ENCODE results near the gene NPAS2.

NPAS2 gene

GRCh38 chr2:100967716-100968115 is 147.8 kb downstream of the NPAS2 start:
- DNase-seq (ENCODE audit: low spot score) = no peak

DNA sequence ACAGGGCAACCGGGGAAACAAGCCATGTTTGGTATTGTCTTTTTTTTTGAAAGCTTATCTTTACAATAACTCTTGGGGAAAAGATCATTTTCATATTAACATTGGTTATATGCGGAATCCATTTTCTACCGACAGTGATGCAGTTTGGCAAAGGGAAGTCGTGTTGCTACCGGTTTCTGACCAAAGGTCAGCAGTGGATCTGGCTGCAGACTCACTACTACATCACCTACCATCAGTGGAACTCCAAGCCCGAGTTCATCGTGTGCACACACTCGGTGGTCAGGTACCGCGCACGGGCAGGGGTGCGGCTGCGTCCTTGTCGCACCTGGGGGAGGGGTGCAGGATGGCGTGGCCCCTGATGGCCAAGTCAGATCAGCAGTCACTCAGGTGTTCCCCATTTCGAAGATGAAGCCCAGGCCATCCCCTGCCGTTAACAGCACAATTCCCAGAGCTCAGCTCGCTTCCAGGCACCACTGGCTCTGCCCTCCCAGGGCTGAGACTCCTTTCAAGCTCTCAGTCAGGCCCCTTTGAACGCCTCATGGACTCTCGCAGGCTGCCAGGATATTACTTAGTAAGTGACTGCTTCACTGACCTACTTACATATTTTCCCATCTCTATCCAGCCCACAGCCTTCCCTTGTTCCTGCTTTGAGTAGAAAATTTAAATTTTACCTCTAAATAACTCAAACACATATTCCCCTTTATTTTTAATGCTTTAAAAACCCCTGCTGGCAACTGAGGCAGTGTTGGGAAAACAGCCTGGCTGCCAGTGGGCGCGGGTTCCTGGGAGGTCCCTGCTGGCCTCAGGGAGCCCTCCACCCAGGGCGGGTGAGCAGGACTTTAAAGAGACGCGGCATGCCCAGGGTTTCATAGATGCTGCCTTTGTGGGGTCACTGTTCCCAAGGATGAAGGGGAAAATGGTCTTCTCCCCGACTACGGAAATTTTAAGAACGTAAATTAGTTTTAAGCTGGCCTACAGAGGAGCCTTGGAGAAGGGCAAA is 148.5 kb downstream of the NPAS2 start:
- DNase-seq (ENCODE audit: low spot score) = no peak

- DNase-seq (ENCODE audit: low spot score) = no peak
These were observed 150.1 kb downstream of the NPAS2 start for GRCh38 chr2:100969998-100970397.

DNA sequence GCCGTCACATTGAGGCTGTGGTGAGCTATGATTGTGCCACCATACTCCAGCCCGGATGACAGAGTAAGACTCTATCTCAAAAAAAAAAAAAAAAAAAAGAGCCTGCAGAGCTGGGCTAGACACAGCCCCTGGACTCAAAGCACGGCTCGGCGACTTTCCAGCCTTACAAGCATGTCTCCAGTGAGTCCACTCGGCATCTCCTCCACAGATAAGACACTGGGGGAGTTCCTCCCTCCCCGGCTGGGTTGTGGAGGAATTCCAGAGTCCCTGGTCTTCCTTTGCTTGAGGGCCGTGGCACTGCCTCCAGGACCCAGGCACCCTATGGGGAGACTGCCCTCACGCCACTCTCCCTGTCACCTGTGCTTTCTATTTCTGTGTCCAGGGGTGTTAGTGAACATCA is 151.3 kb downstream of the NPAS2 start:
- DNase-seq (ENCODE audit: low spot score) = no peak

DNA sequence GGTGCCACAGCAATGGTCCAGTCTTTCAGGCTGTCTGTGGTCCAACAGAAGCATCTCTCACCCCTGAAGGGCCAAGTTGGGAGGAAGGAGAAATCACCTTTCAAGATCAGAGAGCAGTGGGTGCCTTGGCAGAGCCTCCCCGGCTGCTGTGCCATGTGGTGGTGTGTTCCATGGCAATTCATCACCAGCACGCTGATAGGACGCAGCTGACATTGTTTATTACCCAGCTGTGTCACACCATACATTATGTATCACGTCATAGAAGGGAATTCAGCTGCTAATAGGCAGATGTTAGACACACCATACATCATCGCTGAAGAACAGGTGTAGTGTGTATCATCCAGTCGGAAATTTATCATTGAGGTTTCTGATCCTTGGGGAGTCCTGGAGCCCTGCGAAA is 152.5 kb downstream of the NPAS2 start:
- no peak for DNase-seq (ENCODE audit: low spot score)

DNA sequence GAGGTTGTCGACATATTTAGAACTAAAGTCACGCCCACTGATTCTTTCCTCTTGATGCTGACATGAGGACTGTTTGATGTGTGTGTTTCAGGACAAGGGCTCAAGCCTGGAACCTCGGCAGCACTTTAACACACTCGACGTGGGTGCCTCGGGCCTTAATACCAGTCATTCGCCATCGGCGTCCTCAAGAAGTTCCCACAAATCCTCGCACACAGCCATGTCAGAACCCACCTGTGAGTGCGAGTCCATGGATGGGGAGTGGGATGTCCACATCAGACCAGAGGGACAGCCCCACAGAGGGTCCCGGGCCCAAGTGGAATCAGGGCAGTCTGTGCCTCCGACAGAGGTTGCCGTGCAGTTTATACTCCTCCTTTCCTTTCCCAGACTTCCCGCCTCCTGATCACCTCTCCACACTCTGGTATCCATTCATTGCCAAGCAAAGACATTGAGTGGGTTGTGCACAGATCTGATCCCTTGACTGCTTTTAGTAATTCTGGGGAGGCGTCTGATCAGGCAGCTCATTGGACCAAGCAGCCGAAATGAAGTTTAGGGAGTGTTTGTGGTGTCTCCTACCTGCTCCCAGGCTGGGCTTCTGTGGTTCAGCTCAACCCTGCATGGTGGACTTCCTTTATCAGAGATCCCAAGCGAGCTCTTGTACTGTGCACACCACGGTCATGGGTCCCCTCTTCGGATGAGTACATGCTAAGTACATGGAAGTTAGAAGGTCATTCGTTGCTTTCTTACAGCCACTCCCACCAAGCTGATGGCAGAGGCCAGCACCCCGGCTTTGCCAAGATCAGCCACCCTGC is 155.0 kb downstream of the NPAS2 start:
- no peak for DNase-seq (ENCODE audit: low spot score)

DNA sequence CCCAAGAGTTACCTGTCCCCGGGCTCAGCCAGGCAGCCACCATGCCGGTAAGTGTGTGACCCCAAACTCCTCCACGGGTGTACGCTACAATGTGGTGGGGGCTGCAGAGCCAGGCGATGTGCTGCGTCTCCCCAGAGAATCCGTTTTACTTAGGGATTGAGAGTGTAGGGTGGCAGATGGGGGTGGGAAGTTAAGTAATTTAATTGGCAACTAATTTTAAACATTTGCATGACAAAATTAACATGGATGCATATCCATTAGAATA is 155.5 kb downstream of the NPAS2 start:
- no peak for DNase-seq (ENCODE audit: low spot score)

GRCh38 chr2:100976061-100976460 is 156.1 kb downstream of the NPAS2 start:
- DNase-seq (ENCODE audit: low spot score) = no peak

DNA sequence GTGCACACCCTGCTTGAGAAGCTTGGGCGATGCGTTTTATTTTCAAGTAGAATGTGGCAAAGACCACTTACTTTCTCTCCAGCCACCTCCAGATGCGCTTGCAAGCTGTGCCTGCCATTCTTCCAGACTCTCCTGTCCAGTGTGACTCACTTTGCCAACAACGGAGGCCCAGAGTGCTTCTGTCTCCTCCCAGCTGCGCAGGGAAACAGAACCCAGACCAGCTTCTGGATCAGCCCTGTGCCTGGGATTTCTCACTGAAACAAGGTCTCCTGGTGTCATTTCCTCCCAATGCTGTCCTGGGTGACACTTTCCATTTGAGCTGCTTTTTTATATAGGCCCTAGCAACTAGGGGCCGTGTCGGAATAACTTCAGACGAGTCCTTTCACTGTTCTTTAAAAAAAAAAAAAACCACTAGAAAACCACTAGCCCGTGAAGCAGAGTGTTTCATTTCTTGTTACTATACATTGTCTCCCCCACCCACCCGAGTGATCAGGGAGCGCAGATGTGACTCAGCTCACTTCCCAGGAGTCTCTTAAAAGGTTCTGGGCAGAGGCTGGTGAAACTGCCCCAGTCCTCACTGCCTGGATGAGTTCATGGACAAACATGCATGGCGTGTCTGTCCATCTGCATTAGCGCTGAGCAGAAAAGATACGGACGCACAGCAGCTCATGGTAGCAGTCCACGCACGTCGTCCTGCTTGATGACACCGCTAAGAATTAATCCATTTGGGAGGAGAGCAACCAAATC is 156.9 kb downstream of the NPAS2 start:
- DNase-seq (ENCODE audit: low spot score) = no peak

- no peak for DNase-seq (ENCODE audit: low spot score)
These were observed 157.6 kb downstream of the NPAS2 start for GRCh38 chr2:100977511-100977910.

DNA sequence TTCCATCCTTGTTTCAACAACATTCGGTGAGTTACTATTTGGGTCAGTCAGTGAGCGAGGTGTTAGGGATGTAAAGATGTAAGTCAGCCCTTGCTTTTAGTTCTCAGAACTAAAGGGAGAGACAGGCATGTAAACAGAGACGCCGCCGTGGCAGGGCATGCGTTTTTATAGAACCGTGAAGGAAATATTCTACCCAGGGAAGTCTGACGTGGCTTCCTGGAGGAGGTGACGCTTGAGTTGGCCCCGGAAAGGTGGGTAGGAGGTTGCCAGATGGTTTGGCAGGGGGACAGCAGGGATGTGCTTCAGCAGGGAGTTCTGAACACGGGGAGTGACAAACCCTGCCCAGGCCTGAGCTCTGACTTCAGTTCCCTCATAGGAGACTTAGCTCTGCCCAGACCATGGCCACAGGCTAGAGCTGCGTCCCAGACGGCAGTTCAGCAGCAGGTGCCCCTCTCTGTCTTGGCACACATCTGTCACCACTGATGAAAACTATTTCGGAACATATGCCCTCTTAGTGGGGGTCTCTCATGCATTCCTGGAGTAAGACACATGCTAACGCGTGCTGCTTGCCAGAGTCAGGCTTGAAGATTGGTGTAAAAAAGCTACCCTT is 158.7 kb downstream of the NPAS2 start:
- no peak for DNase-seq (ENCODE audit: low spot score)

- DNase-seq (ENCODE audit: low spot score) = no peak
These were observed 160.1 kb downstream of the NPAS2 start for GRCh38 chr2:100980046-100980445.

- no peak for DNase-seq (ENCODE audit: low spot score)
These were observed 161.1 kb downstream of the NPAS2 start for GRCh38 chr2:100981011-100981410.

DNA sequence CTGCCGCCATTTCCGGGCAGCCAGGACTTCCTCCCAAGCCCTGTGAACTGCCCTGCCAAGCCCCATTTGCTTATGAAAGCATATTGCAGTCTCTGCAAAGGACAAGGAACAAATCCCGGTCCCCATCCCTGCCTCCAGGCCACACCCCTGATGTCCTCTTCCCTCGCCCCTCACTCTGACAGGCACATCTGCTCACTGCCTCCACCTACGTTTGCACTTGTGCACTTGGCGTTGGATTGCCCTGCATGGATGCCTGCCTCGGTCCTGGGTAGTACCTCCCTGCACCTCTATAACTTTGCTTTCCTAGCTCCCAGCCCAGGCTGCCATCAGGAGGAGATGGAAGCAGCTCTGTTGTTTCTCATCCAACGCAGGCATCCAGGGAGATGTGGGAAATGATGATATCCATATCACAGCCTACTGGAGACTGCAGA is 162.5 kb downstream of the NPAS2 start:
- DNase-seq (ENCODE audit: low spot score) = no peak

DNA sequence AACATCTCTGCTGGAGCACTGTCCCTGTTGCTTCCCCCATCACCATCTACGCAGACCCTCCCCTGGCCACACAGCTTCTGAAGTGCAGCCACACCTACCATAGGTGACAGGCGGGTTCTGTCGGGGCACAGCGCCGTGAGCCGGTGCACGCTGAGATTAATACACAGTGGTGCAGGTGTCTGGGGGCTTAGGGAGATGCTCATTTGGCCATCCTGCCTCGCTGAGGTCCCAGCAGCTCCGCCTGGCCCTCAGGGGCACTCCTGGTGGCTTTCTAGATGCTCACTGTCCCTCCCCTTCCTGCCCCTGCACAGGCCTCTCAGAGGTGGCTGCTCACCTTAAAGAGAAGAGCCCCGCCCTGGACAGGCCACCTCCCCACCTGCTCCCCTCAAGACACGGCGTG is 163.3 kb downstream of the NPAS2 start:
- no peak for DNase-seq (ENCODE audit: low spot score)

DNA sequence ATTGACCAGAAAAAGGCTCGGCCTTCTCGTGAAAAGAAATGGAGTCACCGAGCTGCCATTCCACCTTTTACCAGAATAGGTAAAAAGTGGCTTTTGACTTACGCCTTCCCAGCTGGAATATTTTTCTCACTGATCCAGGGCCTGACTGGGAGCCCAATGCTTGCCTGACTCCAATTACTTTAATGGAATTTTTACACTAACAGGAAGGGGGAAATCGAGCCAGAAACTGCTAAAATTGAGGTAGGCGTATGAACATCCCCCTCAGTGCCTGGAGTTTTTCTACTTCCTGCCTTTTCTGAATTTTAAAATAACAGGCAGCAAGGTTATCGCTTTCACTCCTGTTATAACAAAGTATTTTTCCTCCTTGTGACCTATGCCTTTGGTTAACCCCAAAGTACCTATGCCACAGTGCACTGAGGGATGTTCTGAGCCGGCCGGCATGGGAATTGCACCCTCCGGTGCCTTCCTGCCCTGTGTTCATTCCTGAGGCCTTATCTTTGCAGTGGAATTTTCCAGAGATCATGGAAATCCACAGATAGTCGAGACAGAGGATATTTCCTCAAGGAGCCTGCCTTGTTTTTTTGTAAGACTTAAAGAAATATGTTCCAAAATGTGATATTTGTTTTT is 163.9 kb downstream of the NPAS2 start:
- no peak for DNase-seq (ENCODE audit: low spot score)

DNA sequence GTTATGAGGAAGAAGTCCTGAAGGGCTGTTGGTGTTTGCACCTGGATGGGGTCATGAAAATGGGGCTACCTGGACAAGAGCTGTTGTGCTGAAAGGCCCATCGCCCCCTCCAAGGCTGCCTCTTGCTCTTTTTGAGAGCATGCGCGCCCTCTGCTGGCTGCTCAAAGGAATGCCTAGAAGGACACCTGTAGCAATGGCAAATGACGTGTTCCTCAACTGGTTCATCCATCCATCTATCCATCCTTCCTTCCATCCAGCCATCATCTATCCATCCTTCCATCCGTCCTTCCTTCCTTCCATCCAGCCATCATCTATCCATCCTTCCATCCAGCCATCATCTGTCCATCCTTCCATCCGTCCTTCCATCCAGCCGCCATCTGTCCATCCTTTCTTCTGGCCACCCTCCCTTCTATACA is 165.0 kb downstream of the NPAS2 start:
- peak; percentile 70 for DNase-seq (ENCODE audit: low spot score)

- DNase-seq (ENCODE audit: low spot score) = no peak
These were observed 166.2 kb downstream of the NPAS2 start for GRCh38 chr2:100986157-100986556.

- no peak for DNase-seq (ENCODE audit: low spot score)
These were observed 167.6 kb downstream of the NPAS2 start for GRCh38 chr2:100987536-100987935.

- DNase-seq (ENCODE audit: low spot score) = no peak
These were observed 168.0 kb downstream of the NPAS2 start for GRCh38 chr2:100987974-100988373.

DNA sequence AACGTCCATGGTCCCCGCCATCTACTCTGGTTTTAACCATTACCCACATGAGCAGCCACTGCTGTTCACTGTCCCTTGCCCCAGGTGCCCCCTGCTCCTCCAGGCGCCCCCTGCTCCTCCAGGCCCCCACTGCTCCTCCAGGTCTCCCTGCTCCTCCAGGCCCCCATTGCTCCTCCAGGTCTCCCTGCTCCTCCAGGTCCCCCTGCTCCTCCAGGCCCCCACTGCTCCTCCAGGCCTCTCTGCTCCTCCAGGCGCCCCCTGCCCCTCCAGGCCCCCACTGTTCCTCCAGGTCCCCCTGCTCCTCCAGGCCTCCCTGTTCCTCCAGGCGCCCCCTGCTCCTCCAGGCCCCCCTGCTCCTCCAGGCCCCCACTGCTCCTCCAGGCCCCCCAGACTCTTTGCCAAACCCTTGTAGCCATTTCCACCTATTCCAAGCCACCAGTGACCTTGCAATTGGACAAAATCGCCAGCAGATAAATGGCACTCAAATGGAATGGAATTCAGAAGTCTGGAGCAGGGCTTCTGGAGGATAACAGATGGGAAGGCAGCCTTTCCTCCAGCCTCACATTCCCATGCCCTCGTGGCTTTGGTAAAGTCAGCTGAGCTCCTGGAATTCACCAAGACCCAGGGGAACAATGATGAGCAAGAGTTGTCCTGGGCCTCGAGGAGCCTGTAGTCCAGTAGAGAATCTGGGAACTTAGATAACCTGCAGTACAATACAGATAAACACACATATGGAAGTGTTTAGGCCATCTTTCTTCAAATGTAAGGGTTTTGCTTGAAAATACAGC is 168.9 kb downstream of the NPAS2 start:
- DNase-seq (ENCODE audit: low spot score) = no peak

All from CD4-positive, alpha-beta T cell treated with Interleukin-15 for 4 hours (primary cell).